ENCODE results near the gene TRMT112. TPM values are rescaled to one million over a fixed set of nuclear protein-coding genes. Genes with fewer than 3 reads are reported as not detected.

Gene TRMT112
- total and polyA plus RNA-seq, 12 donors = 286 to 991 (median 397) TPM

GRCh38 chr11:64292460-64293254, 24.7 kb downstream of the TRMT112 start:
- Histone ChIP-seq H3K4me3 (no peak overlapping the region), H3K27me3 (peaks cover 41% of the 10 kb centered on the region), H3K27ac (no peak overlapping the region), H3K9me3 (replicated peaks in 1 of 3) (no peaks in the 10 kb centered on the region), H3K36me3 (replicated peaks in 1 of 2) (no peaks in the 10 kb centered on the region), H3K4me1 (replicated peaks in 1 of 2) (peaks cover 0 to 10% of the 10 kb centered on the region in 2 donors)
- DNase-seq = no peak
- intact Hi-C loops (cut with DNase I) = loop anchor here in 1 of 2 donors (10.0 kb wide), 1 partner anchor 288 kb away; no protein-coding TSS in a partner anchor
- WGBS, 4 donors = 41 to 53% (median 49%) methylated on average over 12 to 42 of the region's 42 CpGs
- TF ChIP-seq CTCF (IDR thresholded peaks at IDR 0.05) (no peak), POLR2A (IDR thresholded peaks at IDR 0.05) (no peak)

- Histone ChIP-seq H3K27me3 (peaks cover 33% of the 10 kb centered on the region), H3K9me3 (replicated peaks in 1 of 3) (no peaks in the 10 kb centered on the region), H3K4me1 (replicated peaks in 1 of 2) (peaks cover 0 to 10% of the 10 kb centered on the region in 2 donors), H3K36me3 (replicated peaks in 1 of 2) (no peaks in the 10 kb centered on the region), H3K27ac (no peak overlapping the region), H3K4me3 (peak overlapping the region in 1 of 4 donors; percentile 35)
- no peak for DNase-seq
- TF ChIP-seq CTCF (IDR thresholded peaks at IDR 0.05) (no peak), POLR2A (IDR thresholded peaks at IDR 0.05) (no peak)
- WGBS, 4 donors = 0 to 1% (median 0%) methylated on average over 4 to 96 of the region's 96 CpGs; no CpG with 5 or more reads in 1 of the 4 donors
- intact Hi-C loops (cut with DNase I) = loop anchor here in 1 of 2 donors (10.0 kb wide), 1 partner anchor 287 kb away; no protein-coding TSS in a partner anchor
These were observed 25.5 kb downstream of the TRMT112 start for GRCh38 chr11:64291752-64292459.

- DNase-seq = no peak
- Histone ChIP-seq H3K4me1 (replicated peaks in 1 of 2) (peaks cover 3 to 12% of the 10 kb centered on the region in 2 donors), H3K9me3 (replicated peaks in 1 of 3) (no peaks in the 10 kb centered on the region), H3K36me3 (replicated peaks in 1 of 2) (no peaks in the 10 kb centered on the region), H3K27me3 (peaks cover 30% of the 10 kb centered on the region), H3K4me3 (peak within 1 kb of the TSS in 1 of 4 donors; percentile 35), H3K27ac (no peak within 1 kb of the TSS)
- intact Hi-C loops (cut with DNase I) = loop anchor here in 1 of 2 donors (10.0 kb wide), 1 partner anchor 287 kb away; no protein-coding TSS in a partner anchor
- no peak for TF ChIP-seq CTCF (IDR thresholded peaks at IDR 0.05)
- no peak for TF ChIP-seq POLR2A (IDR thresholded peaks at IDR 0.05)
- 0 to 4% (median 3%) methylated on average over 1 to 45 of the region's 45 CpGs; no CpG with 5 or more reads in 1 of the 4 donors for WGBS, 4 donors
These were observed 26.1 kb downstream of the TRMT112 start, which contains the start of gene KCNK4 for GRCh38 chr11:64291262-64291751. TSS of gene KCNK4 (plus strand) at chr11:64291302. CDS start at chr11:64293019, 1,717 bp downstream.
